CD4-positive, alpha-beta T cell treated with Interleukin-21 for 1 hour (primary cell): Measurements from ENCODE around the gene ZNF511.

Source experiments
- DNase-seq: peaks from one replicate; pipeline ENCODE4 v3.0.0-alpha.2; 2020

The ZNF511 gene

DNA sequence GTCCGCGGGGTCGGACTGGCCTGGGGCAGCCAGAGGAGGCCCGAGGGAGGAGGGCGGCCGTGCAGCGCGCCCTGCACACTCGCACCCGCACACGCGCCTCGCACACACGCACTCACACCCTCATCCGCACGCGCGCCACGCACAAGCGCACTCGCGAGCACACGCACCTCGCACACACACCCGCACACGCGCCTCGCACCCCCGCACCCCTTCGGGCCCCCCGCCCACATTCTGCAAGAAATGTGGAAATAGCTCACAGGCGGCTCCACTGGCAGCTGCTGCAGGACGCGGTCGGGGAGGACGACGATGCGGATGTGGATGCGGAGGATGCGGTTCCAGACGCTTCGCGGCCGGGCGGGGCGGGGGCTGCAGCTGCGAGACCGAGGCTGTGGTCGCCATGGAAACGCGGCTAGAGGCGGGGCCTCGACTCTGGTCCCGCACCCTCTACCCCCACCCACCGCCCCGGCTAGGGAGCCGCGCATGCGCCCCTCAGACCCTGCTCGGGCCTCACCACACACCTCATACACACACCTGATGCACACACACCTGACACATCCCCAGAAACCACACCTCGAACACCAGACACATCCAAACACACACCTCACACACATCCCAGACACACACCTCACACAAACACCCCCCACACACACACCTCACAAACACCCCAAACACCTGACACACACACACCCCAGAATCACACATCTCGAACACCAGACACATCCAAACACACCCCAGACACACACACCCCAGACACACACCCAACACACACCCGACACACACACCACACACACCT is 28.1 kb downstream of the ZNF511 start, which contains the start of gene CALY:
Gene CALY, minus strand, starts transcription at position 320 of the 793 bp plus-strand sequence. CDS start 7,907 bp downstream, outside the sequence.
- peak; percentile 92 for DNase-seq

DNA sequence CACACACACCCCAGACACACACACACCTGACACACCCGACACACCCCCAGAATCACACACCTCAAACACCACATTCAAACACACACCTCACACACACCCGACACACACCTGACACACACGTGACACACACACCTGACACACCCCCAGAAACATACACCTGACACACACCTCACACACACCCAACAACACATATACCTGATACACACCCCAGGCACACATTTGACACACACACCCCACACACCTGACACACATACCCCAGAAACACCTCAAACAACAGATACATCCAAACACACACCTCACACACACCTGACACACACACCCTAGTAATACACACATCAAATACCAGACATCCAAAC is 28.6 kb downstream of the ZNF511 start:
- DNase-seq, result no peak

DNA sequence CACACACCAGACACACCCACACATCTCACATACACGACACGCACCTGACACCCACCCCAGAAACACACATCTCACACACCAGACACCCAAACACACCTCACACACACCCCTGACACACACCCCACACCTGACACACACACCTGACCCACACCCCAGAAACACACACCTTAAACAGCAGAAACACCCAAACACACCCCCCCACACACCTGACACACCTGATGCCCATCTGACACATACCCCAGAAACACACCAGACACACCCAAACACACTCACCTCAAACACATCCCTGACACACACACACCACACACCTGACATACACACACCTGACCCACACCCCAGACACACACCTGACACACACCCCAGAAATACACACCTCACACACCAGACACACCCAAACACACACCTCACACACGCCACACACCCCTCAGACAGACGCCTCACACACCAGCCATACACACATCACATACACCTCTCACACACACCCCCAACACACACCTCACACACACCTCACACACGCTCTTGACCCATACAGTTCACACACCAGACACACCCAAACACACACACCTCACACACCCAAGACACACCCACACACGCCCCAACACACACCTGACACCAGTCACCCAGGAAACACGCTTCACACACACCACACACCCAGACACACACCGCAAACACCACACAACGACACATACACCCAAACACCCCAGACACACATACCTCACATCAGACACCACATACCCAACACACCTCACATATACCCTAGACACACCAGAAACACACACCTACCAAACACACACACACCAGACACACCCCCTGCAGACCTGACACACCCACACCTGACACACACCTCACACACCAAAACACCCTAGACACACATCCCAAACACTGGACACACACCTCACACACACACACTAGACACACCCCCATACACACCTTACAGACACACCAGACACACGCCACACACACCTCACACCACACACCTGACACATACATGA is 29.7 kb downstream of the ZNF511 start:
- DNase-seq, result no peak

DNA sequence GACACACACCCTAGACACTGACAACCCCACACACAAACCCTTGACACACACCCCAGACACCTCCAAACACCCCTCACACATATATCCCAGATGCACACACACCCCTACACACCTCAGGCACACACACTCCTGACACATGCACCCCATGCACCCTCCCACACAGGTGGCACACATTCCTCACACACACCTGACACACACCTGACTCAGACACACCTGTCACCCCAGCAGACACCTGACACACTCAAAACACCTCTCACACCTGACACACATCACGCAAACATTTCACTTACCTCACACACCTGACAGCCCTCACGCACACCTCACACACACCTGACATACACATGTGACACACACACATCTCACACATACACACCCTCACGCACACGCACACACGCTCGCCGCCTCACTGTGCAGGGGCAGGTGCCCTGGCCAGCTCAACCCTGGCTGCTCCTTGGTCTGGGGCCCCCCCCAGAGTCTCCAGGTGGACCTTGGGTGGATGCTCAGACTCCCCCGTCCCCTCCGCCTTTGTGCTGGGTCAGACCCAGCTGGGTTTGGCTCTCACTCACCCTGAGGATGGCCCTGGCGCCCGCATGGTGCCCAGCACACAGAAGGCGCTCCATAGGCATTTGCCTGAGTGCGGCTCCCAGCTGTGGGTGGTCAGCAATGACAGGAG is 31.1 kb downstream of the ZNF511 start:
- no peak for DNase-seq

DNA sequence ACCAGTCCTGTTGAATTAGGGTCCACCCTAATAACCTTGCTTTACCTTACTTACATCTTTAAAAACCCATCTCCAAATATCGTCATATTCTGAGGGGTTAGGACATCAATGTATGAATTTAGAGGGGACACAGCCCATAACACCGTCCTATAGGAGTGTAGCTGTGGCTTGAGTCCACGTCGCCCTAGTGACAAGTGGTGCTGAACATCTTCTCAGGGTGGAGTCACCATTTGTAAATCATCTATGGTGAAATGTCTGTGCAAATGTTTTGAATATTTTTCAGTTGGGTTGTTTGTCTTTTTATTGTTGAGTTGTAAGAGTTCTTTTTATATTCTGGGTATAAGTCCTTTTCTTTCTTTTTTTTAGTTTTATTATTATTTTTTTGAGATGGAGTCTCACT is 33.3 kb downstream of the ZNF511 start:
- no peak for DNase-seq

DNA sequence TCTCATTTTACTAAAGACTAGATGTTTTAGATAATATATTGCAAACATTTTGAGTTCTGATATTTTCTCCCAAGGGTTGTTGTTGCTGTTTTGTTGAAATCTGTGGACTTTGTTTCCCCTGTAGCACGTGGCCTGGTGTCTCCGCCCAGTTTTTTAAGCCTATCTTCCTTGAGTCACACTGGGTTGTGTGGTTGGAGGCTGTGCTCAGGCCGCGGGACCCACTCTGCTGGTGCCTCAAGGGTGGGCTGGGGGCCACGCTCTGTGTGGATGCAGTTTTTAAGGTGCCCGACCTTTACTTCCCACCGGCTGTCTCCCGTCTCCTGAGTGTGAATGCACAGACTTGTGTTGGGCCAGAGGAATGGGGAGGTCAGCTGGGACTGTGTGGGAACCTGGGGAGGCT is 34.2 kb downstream of the ZNF511 start:
- DNase-seq, result no peak

DNA sequence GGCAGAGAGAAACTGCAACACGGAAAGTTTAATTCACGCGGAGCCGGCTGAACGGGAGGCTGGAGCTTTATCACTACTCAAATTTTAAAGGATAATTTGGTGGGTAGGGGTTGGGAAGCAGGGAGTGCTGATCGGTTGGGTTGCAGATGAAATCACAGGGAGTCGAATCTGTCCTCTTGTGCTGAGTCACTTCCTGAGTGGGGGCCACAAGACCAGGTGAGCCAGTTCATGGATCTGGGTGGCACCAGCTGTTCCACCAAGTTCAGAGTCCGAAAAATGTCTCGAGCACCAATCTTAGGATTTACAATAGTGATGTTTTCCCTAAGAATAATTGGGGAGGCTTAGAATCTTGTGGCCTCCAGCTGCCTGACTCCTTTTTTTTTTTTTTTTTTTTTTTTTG is 34.8 kb downstream of the ZNF511 start:
- DNase-seq, result no peak

DNA sequence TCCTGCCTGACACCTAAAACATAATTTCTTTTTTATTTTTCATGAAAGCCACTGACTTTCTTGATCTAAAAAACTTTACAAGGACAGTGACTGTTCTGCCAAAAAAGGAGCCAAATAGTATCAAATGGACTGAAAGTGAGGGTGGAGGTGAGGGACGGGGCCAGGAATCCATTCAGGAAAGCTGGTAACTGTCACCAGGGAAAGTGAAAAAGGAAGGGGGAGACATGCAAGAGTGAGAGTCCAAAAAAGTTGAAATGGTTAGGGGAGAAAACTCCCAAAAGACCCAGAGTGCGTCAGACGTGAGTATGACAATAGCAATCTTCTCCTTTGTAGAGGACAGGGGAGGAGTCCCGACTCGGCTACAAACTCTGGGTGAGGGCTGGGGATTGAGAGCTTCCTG is 35.5 kb downstream of the ZNF511 start:
- no peak for DNase-seq

DNA sequence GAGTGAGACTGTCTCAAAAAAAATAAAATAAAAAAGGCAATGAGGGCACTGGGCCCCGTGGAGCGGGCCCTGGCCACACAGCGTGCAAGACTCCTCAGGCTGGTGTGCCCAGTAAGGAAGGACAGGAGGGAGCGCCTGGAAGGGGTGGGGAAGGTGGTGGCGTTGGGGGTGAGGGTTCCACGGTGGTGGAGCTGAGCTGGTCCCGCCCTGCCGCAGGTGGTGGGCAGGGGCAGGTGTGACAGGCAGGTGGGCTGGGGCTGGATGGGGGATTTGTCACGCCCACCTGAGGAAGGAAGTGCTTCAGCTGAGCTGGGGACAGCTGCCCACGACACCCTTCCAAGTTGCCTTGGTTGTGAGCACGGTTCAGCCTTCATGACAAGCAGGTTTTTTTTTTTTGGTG is 37.7 kb downstream of the ZNF511 start:
- DNase-seq, result no peak

DNA sequence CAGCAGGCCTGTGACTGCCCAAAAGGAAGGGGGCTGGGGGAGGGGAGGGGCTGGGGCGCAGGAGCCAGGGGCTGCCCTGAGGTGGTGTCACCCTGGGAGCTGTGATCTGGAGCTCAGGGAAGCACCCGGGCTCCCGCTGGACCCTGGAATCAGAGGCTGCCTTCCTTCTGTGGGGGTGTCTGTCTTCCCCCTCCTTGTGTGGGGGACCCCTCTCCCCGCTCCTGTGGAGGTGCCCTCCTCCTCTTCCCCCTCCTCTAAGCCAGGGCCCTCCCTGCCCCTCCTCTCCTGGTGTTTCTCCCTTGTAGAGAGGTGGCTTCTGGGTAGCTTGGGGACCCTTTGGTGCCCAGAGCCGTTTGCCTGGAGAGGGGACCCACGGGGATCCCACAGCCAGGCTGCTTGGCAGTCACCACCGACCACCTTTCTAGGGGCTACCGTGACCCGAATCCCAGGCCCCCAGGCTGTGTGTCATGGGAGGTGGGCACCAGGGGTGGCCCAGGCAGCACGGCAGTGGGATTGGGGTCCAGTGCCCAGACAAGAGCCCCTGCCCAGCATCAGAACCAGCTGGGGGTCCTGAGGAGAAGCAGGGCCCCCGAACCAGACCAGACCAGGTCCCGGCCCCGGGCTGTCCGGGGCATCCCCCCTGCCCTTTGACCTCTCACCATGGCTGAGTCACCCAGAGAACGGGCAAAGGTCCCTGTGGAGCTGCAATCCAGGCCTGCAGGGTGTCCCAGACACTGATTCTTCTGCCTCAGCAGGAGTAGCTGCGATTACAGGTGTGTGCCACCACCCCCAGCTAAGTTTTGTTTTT is 39.2 kb downstream of the ZNF511 start:
- no peak for DNase-seq

DNA sequence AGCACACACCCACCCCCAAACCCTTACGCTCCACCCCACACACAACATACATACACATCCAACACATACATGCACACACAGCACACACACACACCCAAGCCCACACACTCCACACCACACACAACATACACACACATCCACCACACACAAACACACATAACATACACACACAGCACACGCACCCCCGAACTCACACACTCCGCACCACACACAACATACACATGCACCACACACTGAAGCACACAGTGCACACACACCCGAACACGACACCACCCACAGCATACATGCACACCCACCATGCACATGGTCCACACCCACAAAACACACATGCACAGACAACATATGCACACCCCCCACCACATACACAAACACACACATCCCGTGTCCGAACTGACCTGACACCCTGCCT is 40.5 kb downstream of the ZNF511 start:
- DNase-seq, result no peak

DNA sequence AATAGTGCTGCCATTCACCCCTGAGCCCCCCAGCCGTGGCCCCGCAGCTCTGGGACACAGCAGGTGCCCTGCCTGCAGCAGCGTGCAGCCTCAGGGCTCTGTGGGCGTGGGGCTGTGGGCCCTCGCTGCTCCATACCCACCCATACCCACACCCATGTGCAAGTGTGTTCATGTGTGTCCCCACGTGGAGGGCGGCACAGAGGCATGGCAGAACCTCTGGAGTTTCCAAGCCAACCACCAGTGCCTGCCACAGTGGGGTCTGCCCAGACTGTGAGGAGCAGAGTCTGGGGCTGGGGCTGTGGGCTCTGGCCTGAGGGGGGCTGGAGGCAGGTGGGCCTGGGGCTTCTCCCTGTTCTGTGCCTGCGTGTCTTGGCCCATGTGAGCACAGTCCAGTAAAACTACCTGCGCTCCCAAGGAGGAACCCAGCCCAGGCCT is 40.9 kb downstream of the ZNF511 start:
- no peak for DNase-seq

DNA sequence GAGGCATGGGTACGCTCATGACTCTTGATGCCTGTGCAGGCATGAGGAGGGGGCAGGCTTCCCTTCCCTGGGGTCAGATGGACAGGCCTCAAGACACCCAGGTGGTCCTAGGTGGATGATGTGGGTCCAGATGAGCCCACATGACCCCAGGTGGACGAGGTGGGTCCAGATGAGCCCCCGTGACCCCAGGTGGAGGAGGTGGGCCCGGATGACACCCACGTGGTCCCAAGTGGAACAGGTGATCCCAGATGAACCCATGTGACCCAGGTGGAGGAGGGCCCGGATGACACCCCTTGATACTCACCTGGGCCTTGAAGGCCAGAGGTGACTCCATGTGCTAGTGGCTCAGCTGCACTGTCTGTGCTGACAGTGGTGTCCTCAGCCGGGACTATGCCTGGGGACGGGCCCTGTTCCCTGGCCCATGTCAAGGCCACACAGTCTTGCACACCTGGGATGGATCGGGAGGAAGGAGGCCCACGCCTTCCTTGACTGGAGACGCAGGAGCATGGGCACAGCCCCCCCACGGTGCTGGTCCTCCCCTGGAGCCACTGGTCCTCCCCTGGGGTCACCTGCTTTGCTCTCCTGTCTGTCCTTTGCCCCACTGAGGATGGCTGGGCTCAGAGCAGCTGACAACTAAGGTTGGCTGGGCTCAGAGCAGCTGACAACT is 41.7 kb downstream of the ZNF511 start:
- no peak for DNase-seq

DNA sequence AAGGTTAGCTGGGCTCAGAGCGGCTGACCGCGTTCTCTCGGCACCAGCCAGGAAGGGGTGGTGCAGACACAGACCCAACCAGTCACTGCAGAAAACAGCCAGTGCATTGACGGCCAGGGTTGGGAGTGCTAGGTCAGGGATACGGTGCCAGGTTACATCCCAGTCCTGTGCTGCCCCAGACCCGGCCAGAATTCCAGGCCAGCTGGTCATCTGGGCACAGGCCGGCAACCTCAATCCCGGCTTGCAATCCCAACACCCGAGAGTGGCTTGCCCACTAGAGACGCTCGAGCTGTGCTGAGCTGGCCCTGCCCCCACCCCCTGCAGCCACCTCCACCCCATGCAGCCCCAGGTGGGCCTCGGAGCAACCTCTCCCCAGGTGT is 42.2 kb downstream of the ZNF511 start:
- DNase-seq, result no peak

DNA sequence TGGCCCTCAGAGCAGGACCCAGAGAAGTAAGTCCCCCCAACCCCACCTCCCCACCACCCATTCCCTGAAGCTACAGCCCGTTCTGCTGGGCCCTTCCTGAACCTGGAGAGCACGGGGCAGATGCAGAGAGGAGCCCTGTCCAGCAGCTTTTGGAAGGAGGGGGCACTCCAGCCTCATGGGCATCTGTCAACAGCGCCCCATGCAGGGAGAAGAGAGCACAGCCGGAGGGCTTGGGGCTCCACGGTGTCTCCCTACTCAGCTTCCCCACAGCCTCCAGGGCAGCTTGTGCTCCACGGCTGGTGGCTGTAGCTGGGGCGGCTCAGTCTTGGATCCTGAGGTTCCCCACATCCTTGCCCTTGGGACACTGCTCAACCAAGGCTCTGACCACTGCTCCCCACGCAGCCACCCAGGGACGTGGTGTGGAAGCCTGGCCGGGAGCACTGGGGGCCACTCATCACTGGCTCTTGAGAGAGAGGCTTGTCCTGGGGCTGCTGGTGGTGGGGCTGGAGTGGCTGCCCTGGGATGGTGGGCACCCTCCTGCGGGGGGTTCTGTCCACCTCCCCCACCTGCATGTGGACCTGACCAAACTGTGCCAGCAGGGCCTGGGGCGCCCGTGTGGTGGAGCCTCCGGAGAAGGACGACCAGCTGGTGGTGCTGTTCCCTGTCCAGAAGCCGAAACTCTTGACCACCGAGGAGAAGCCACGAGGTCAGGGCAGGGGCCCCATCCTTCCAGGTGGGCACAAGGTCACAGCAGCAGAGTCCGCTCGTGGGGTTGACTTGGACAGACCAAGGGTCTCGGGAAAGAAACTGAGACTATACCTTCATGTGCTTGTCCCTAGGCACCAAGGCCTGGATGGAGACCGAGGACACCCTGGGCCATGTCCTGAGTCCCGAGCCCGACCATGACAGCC is 42.9 kb downstream of the ZNF511 start:
- DNase-seq, result no peak

DNA sequence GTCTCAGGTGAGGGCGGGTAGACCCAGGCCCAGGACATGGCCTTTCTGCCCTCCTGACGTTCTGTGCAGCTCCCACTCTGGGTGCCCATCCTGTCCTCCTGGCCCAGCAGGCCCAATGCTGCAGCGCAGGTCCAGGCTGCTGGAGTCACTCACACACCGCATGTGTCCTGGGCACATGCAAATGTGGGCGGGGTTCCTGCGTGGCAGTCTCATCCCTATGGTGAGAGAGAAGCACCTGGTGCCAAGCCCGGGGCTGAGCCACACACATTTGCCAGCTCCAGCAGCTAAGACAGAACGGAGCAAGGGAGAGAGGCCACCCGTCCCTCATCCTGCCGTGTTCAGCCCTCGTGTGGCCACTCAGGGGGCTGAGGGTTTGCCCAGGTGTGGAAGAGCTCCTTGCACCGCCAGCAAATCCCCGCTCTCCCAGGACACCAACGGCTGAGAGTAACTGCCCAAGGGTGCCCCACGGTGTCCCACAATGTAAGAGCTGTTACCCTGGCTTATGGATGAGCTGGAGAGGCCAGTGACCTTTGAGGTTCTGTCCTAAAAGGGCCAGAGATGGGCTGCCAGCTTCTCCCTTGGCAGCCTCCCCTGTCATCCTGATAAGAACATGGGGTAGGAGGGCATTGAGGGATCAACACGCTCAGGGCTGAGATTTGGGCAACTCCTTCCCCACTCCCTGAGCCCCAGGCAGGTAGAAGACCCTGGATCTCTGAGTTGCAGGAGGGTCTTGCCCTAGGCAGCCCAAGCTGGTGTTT is 44.7 kb downstream of the ZNF511 start:
- no peak for DNase-seq

DNA sequence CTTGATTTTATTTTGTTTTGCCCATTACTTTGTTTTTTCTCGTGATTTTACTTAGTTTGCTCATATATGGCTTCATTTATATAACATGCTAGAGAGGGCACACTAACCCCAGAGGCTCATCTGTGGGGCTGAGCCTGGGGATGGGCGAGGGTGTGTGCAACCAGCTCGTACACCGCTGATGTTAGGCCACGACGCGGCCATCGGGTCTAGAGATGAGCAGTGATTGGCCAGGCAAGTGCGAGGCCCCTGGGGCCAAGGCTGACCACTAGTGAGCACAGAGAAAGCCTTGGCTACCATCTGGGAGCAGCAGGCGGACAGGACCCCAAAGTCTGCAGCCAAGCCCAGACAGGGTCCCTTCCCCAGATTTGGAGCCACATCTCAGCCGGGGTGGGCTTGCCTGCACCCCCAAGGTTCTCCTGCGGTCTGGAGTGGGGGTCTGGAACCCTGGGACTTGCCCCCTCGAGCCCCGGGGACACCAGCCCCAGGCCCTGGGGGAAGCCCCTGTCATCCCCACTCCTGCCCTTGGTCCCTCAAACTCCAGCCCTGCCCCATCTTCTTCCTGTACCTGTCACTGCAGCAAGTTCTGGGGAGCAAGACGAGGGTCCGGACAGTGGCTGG is 45.4 kb downstream of the ZNF511 start:
- no peak for DNase-seq

DNA sequence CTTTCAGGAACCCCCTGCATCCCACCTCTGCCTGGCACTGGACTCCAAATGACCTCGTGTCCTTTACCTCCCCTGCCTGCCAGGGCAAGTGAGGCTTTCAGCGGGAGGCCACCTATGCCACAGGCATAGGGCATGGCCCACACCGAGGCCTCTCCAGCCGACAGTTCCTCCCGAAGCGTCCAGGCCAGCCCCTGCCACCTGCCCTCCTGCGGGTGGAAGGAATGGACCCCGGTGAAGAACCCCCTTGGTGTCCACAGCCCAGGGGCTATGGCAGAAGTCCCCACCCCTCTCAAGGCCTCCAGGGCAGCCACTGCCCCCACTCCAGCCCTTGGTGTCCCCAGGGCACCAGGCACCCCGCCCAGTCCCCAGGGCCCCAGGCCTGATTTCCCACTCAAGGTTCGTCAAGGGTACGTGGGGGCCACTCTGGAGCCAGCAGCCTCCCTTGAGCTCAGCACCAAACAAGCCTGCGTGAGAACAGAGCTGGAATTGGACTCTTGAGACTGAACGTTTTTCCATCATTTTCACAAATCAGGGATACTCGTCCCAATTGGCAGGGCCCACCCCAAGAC is 46.0 kb downstream of the ZNF511 start:
- no peak for DNase-seq

DNA sequence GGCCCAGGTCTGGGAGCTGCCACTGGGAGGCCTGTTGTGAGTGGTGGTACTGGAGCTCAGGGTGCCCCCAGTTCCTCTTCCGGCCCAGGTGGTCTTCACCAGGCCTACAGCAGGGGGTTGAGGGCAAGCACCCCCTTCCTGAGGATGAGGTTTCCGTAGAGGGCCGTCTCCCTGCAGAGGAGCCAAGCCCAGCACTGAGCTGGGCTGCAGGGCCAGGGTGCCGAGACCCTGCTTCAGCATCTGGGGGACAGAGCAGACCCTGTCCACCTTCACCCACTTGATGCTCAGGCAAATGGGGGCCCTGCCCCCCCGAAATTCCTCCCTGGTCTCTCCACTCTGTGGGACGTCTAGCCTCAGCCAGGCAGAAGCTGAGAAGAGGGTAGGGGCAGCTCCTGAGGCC is 46.6 kb downstream of the ZNF511 start:
- DNase-seq, result no peak
